ENCODE measurements around the gene AOPEP.

DNA sequence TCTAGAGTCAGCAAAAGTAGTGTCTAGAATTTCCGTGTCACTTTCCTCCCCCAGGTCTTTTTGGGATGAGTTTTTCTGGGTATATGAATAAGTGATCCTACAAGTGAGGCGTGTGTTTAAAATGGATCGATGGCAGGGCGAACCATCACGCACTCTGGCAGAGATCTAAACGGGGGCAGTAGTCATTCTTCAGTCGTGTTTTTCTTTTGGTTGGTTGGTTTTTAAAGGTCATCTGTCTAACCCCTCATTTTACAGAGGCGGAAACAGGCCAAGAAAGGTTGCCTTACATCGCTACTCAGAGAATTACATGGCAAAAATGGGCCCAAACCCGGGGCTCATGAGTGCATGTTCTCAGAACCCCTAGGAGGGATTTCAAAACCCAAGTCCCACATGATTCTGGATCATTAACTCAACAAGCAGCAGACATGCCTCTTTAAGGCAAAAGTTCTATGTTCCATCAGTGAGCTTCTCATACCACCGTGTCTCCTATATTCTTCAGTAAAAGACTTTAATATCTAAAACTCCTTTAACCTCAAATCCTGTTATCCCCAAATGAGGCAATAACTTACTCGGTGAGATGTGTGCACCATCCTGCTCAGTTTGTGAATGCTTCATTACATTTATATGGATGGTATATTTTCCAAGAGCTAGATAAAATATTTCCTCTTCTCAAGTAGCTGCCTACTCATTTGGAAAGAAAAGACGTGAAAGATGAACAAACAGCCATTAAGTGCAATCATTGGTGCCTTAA is 145.8 kb downstream of the AOPEP start:
- TF ChIP-seq, protein P1, sequence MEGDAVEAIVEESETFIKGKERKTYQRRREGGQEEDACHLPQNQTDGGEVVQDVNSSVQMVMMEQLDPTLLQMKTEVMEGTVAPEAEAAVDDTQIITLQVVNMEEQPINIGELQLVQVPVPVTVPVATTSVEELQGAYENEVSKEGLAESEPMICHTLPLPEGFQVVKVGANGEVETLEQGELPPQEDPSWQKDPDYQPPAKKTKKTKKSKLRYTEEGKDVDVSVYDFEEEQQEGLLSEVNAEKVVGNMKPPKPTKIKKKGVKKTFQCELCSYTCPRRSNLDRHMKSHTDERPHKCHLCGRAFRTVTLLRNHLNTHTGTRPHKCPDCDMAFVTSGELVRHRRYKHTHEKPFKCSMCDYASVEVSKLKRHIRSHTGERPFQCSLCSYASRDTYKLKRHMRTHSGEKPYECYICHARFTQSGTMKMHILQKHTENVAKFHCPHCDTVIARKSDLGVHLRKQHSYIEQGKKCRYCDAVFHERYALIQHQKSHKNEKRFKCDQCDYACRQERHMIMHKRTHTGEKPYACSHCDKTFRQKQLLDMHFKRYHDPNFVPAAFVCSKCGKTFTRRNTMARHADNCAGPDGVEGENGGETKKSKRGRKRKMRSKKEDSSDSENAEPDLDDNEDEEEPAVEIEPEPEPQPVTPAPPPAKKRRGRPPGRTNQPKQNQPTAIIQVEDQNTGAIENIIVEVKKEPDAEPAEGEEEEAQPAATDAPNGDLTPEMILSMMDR (IDR thresholded peaks at IDR 0.05; ENCODE audit: insufficient read depth, low read depth, low read length) = no peak
- TF ChIP-seq EZH2 (IDR thresholded peaks at IDR 0.05; ENCODE audit: insufficient read depth, low read length) = no peak

All from astrocyte (in vitro differentiated cells and primary cell).